H9 (cell line): ENCODE results near the gene PRKCA. TPM values are rescaled to one million over a fixed set of nuclear protein-coding genes. Genes with fewer than 3 reads are reported as not detected.

Experiments used
- DNase-seq: peaks from one replicate; pipeline ENCODE4 v3.0.0-alpha.2; 2017
- H2AFZ ChIP-seq: one replicate; pipeline ENCODE4 v1.6.1; 2013; ENCODE audit warnings: mild to moderate bottlenecking, low read length, control low read depth, moderate library complexity
- H2AK5ac ChIP-seq: 2 replicates; pipeline ENCODE4 v1.6.1; 2013; ENCODE audit warnings: low read length, control low read depth, mixed read lengths; ENCODE audit not compliant: insufficient read length
- H2BK120ac ChIP-seq: one replicate; pipeline ENCODE4 v1.6.1; 2013; ENCODE audit warnings: low read depth, mild to moderate bottlenecking, low read length, control low read depth, inconsistent platforms; ENCODE audit not compliant: poor library complexity, severe bottlenecking
- H2BK12ac ChIP-seq: 2 replicates; pipeline ENCODE4 v1.6.1; 2013; ENCODE audit warnings: low read length, control low read depth, mixed read lengths, low read depth; ENCODE audit not compliant: insufficient read length
- H2BK15ac ChIP-seq: 2 replicates; pipeline ENCODE4 v1.6.1; 2013; ENCODE audit warnings: low read depth, low read length, control low read depth
- H2BK20ac ChIP-seq: one replicate; pipeline ENCODE4 v1.6.1; 2013; ENCODE audit warnings: low read depth, mild to moderate bottlenecking, low read length, control low read depth, inconsistent platforms; ENCODE audit not compliant: poor library complexity, severe bottlenecking
- H2BK5ac ChIP-seq: 2 replicates; pipeline ENCODE4 v1.6.1; 2013; ENCODE audit warnings: low read length, control low read depth, mixed read lengths; ENCODE audit not compliant: insufficient read length
- H3K14ac ChIP-seq: 2 replicates; pipeline ENCODE4 v1.6.1; 2013; ENCODE audit warnings: low read length, control low read depth; ENCODE audit not compliant: insufficient read depth
- H3K18ac ChIP-seq: 2 replicates; pipeline ENCODE4 v1.6.1; 2013; ENCODE audit warnings: low read depth, mild to moderate bottlenecking, mixed read lengths, low read length, control low read depth; ENCODE audit not compliant: insufficient read length
- H3K23ac ChIP-seq: 2 replicates; pipeline ENCODE4 v1.6.1; 2013; ENCODE audit warnings: low read length, control low read depth, mixed read lengths, low read depth; ENCODE audit not compliant: insufficient read length
- H3K23me2 ChIP-seq: 2 replicates; pipeline ENCODE4 v1.6.1; 2013; ENCODE audit warnings: low read depth, mild to moderate bottlenecking, mixed read lengths, low read length, control low read depth; ENCODE audit not compliant: insufficient read length, poor library complexity, severe bottlenecking
- H3K27ac ChIP-seq: 2 replicates; pipeline ENCODE4 v1.5.1; 2013; ENCODE audit warnings: low read length, control low read depth, mixed read lengths, low read depth; ENCODE audit not compliant: insufficient read length
- H3K27me3 ChIP-seq: 2 replicates; pipeline ENCODE4 v1.6.1; 2013; ENCODE audit warnings: low read length, control low read depth, inconsistent platforms; ENCODE audit not compliant: insufficient read depth
- H3K4ac ChIP-seq: 2 replicates; pipeline ENCODE4 v1.6.1; 2013; ENCODE audit warnings: low read depth, mild to moderate bottlenecking, control low read depth, inconsistent platforms, low read length, moderate library complexity
- H3K4me1 ChIP-seq: 2 replicates; pipeline ENCODE4 v1.6.1; 2013; ENCODE audit warnings: low read length, control low read depth, inconsistent platforms; ENCODE audit not compliant: insufficient read depth
- H3K4me2 ChIP-seq: 2 replicates; pipeline ENCODE4 v1.6.1; 2013; ENCODE audit warnings: low read length, control low read depth, mixed read lengths; ENCODE audit not compliant: insufficient read length, insufficient read depth
- H3K56ac ChIP-seq: 2 replicates; pipeline ENCODE4 v1.6.1; 2013; ENCODE audit warnings: low read depth, mild to moderate bottlenecking, mixed read lengths, low read length, control low read depth; ENCODE audit not compliant: insufficient read length
- H3K79me1 ChIP-seq: 2 replicates; pipeline ENCODE4 v1.6.1; 2013; ENCODE audit warnings: low read depth, mild to moderate bottlenecking, moderate library complexity, low read length, control low read depth, inconsistent platforms; ENCODE audit not compliant: insufficient read depth, poor library complexity, severe bottlenecking
- H3K79me2 ChIP-seq: 2 replicates; pipeline ENCODE4 v1.6.1; 2013; ENCODE audit warnings: low read length, control low read depth, inconsistent platforms; ENCODE audit not compliant: insufficient read depth
- H3K9ac ChIP-seq: 2 replicates; pipeline ENCODE4 v1.6.1; 2013; ENCODE audit warnings: low read length, control low read depth, mixed read lengths; ENCODE audit not compliant: insufficient read length; ENCODE audit errors: extremely low read depth
- H3K9me3 ChIP-seq: one replicate; pipeline ENCODE4 v1.6.1; 2013; ENCODE audit warnings: low read depth, low read length, inconsistent platforms; ENCODE audit not compliant: control insufficient read depth
- H3T11ph ChIP-seq: one replicate; pipeline ENCODE4 v1.6.1; 2013; ENCODE audit warnings: mild to moderate bottlenecking, low read length, control low read depth, inconsistent platforms
- H4K20me1 ChIP-seq: one replicate; pipeline ENCODE4 v1.6.1; 2013; ENCODE audit not compliant: control insufficient read depth, insufficient read length, insufficient read depth
- H4K5ac ChIP-seq: 2 replicates; pipeline ENCODE4 v1.6.1; 2013; ENCODE audit warnings: low read depth, mild to moderate bottlenecking, mixed read lengths, low read length, control low read depth; ENCODE audit not compliant: insufficient read length
- H4K8ac ChIP-seq: replicated peaks from 2 replicates; pipeline ENCODE4 v1.6.1; 2013; ENCODE audit warnings: low read length, control low read depth, mixed read lengths, low read depth; ENCODE audit not compliant: insufficient read length
- H4K91ac ChIP-seq: 2 replicates; pipeline ENCODE4 v1.6.1; 2013; ENCODE audit warnings: low read depth, mild to moderate bottlenecking, moderate library complexity, mixed read lengths, low read length, control low read depth; ENCODE audit not compliant: insufficient read length
- H3K27ac Mint-ChIP-seq, 3 experiments: 2 replicates in 2 of 3; 3 replicates in 1 of 3; pipeline ENCODE4 v1.8.0; 2020 to 2021; ENCODE audit warnings: mixed read lengths in 3 of 3, mild to moderate bottlenecking in 1 of 3, moderate library complexity in 1 of 3
- H3K27me3 Mint-ChIP-seq: 2 replicates; pipeline ENCODE4 v1.8.0; 2021; ENCODE audit warnings: low read depth, mild to moderate bottlenecking, moderate library complexity, mixed read lengths
- H3K36me3 Mint-ChIP-seq, 3 experiments: 2 replicates in 2 of 3; 3 replicates in 1 of 3; pipeline ENCODE4 v1.8.0; 2020 to 2021; ENCODE audit warnings: low read depth in 3 of 3, mixed read lengths in 3 of 3; ENCODE audit not compliant: insufficient read depth in 1 of 3
- H3K4me1 Mint-ChIP-seq, 2 experiments: 2 replicates each; pipeline ENCODE4 v1.8.0; 2020; ENCODE audit warnings: mixed read lengths in 2 of 2
- H3K4me3 Mint-ChIP-seq, 2 experiments: 2 replicates in 1 of 2; 3 replicates in 1 of 2; pipeline ENCODE4 v1.8.0; 2020 to 2021; ENCODE audit warnings: mild to moderate bottlenecking in 2 of 2, mixed read lengths in 2 of 2, moderate library complexity in 1 of 2
- H3K9me3 Mint-ChIP-seq, 2 experiments: 2 replicates in 1 of 2; 3 replicates in 1 of 2; pipeline ENCODE4 v1.8.0; 2020; ENCODE audit warnings: mild to moderate bottlenecking in 2 of 2, mixed read lengths in 2 of 2, moderate library complexity in 1 of 2
- WGBS: extraction: QIAGEN DNeasy Blood & Tissue Kit; methylation state at CpG from one replicate; pipeline ENCODE4 v1.1.7; 2013; ENCODE audit warnings: missing lambda C conversion rate, low lambda C conversion rate, mixed read lengths; ENCODE audit not compliant: insufficient read length; ENCODE audit errors: extremely low coverage; 5-methylcytosine and 5-hydroxymethylcytosine counted together
- total RNA-seq: library from RNA; stranded (reverse); gene quantifications from 2 replicates; pipeline ENCODE4 v1.2.1, GENCODE V29; 2021
- TF ChIP-seq, protein P1 (sequence below): fragments of 200-600 bp; sonication (generic); conservative IDR thresholded peaks from 3 replicates; pipeline ENCODE4 v1.8.0; 2021; ENCODE audit warnings: antibody characterized with exemption, mild to moderate bottlenecking

The PRKCA gene
- total RNA-seq, 1 experiment from 2014 or later = 10.5 TPM

DNA sequence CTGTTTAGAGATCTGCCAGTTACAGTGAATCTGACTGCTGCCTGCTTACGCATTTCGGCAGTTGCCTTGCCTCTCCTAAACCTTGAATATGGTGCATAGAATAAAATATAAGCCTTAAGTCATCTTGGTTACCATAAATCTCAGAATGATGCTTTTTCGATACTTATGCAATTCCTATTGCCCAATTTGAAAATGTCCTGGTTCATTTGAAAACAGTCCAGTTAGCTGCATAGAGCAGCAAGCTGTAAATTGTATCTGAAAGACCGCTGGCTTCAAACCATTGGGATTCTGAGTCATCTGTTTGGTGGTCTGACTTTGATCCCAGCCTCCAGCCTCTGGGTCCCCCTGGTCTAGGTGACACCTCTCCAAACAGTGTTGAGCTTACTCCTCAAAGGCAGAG, 2.7 kb upstream of the PRKCA start:
- Histone ChIP-seq H3T11ph (no peak overlapping the region), H4K91ac (no peak overlapping the region), H3K56ac (no peak overlapping the region), H3K14ac (no peak overlapping the region), H2BK120ac (no peak overlapping the region), H2AK5ac (no peak overlapping the region), H2BK12ac (no peak overlapping the region), H3K18ac (no peak overlapping the region), H2AFZ (no peak overlapping the region), H4K8ac (no peak overlapping the region), H4K5ac (no peak overlapping the region), H3K9ac (no peak overlapping the region), H3K23me2 (peaks cover 15% of the 10 kb centered on the region), H2BK15ac (no peak overlapping the region), H3K4me2 (no peak overlapping the region), H3K4ac (no peak overlapping the region), H3K79me2 (no peaks in the 10 kb centered on the region), H3K79me1 (no peaks in the 10 kb centered on the region), H4K20me1 (no peaks in the 10 kb centered on the region), H2BK5ac (no peak overlapping the region), H2BK20ac (no peak overlapping the region), H3K9me3 (no peaks in the 10 kb centered on the region), H3K27ac (no peak overlapping the region), H3K27me3 (no peaks in the 10 kb centered on the region; the same call in 1 of the 2 replicates), H3K23ac (no peak overlapping the region), H3K4me1 (peaks cover 1% of the 10 kb centered on the region; the same call in 1 of the 2 replicates)
- TF ChIP-seq, protein P1, sequence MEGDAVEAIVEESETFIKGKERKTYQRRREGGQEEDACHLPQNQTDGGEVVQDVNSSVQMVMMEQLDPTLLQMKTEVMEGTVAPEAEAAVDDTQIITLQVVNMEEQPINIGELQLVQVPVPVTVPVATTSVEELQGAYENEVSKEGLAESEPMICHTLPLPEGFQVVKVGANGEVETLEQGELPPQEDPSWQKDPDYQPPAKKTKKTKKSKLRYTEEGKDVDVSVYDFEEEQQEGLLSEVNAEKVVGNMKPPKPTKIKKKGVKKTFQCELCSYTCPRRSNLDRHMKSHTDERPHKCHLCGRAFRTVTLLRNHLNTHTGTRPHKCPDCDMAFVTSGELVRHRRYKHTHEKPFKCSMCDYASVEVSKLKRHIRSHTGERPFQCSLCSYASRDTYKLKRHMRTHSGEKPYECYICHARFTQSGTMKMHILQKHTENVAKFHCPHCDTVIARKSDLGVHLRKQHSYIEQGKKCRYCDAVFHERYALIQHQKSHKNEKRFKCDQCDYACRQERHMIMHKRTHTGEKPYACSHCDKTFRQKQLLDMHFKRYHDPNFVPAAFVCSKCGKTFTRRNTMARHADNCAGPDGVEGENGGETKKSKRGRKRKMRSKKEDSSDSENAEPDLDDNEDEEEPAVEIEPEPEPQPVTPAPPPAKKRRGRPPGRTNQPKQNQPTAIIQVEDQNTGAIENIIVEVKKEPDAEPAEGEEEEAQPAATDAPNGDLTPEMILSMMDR = no peak
- peaks cover 44% of the 10 kb centered on the region for H3K27me3 Mint-ChIP-seq
- H3K36me3 Mint-ChIP-seq = no peaks in the 10 kb centered on the region
- H3K4me3 Mint-ChIP-seq = no peak overlapping the region; a peak in 1 of 5 replicates
- no peak for DNase-seq
- no CpG with 5 or more reads among the region's 4 CpGs for WGBS
- peaks cover 0 to 3% of the 10 kb centered on the region in 2 experiments; a peak in 3 of 5 replicates for H3K9me3 Mint-ChIP-seq
- H3K27ac Mint-ChIP-seq = no peak overlapping the region
- peaks cover 21 to 25% of the 10 kb centered on the region in 2 experiments for H3K4me1 Mint-ChIP-seq
